Activated T-cell treated with anti-CD3 and anti-CD28 coated beads for 24 hours (primary cell): ENCODE results near the gene FERMT1.
"Not testable (repeated sequence)": the region's sequence is repeated elsewhere in the genome, so short reads cannot be mapped to it uniquely, and the experiment has no call there.

Experiments used
- DNase-seq: peaks from one replicate; pipeline ENCODE4 v3.0.0-alpha.2; 2020; ENCODE audit warnings: low read depth

The FERMT1 gene

GRCh38 chr20:6115221-6115895, 7.5 kb downstream of the FERMT1 start:
- DNase-seq = no peak

- DNase-seq = no peak
These were observed 8.1 kb downstream of the FERMT1 start for GRCh38 chr20:6114696-6115095.

- DNase-seq = no peak
These were observed 8.9 kb downstream of the FERMT1 start for GRCh38 chr20:6113951-6114350.

- not testable (repeated sequence) for DNase-seq
These were observed 9.9 kb downstream of the FERMT1 start for GRCh38 chr20:6112965-6113364.

DNA sequence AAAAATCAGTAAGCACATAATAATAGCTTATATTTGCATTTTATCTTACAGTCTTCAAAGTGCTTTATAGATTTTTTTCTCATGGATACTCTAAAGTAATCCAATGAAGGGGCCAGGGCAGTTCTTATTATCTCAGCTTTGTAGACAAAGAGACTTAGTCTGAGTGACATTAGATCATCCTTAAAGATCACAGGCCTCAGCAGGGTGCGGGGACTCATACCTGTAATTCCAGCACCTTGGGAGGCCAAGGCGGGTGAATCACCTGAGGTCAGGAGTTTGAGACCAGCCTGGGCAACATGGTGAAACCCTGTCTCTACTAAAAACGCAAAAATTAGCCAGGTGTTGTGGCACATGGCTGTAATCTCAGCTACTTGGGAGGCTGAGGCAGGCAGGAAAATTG, 14.5 kb downstream of the FERMT1 start:
- DNase-seq = no peak

- DNase-seq = no peak
These were observed 18.2 kb downstream of the FERMT1 start for GRCh38 chr20:6104493-6105188.

DNA sequence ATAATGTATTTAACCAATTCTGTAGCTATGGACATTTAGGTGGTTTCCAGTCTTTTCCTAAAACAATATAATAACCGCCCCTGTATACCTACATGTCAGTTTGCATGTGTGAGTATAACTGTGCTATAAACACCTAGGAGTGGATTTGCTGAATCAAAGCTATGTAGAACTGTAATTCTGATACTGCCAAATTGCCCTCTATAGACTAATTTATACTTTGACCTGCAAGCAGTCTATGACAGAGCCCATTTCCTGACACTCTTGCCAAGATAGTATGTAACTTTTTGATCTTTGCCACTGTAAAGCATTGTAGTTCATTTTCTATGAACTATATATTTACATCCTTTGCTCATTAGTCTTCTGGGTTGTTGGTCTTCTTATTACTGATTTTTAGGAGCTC, 19.5 kb downstream of the FERMT1 start:
- DNase-seq = no peak

GRCh38 chr20:6101346-6101745, 21.5 kb downstream of the FERMT1 start:
- no peak for DNase-seq

GRCh38 chr20:6100246-6100645, 22.6 kb downstream of the FERMT1 start:
- DNase-seq = no peak

DNA sequence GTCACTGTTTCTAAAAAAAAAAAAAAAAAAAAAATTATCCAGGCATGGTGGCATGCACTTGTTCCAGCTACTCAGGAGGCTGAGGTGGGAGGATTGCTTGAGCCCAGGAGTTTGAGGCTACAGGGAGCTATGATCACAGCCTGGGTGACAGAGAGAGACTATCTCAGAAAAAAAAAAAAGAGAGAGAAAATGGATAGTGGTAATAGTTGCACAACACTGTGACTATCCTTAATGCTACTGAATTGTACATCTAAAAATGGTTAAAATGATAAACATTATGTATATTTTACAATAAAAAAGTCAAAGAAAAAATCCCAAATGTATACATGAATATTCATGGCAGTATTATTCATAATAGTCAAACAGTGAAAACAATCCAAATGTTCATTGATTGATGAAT, 23.0 kb downstream of the FERMT1 start:
- no peak for DNase-seq

- no peak for DNase-seq
These were observed 27.4 kb downstream of the FERMT1 start for GRCh38 chr20:6095409-6095808.

DNA sequence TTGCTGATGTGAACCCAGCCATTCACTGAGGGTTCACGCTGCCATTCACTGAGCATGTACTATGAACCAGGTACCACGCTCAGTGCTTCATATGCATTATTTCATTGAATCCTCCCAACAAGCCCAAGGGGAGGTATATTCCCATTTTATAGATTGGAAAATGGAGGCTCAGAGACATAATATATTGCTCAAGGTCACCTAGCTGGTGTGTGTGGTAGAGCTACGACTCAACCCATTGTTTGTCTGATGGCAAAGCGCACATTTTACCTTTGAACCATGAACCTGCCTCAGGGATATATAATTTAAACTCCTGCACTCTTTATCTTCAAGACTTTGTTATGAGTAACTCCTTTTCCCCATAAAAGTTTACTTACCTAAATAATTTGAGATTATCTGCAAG, 28.3 kb downstream of the FERMT1 start:
- DNase-seq = no peak

DNA sequence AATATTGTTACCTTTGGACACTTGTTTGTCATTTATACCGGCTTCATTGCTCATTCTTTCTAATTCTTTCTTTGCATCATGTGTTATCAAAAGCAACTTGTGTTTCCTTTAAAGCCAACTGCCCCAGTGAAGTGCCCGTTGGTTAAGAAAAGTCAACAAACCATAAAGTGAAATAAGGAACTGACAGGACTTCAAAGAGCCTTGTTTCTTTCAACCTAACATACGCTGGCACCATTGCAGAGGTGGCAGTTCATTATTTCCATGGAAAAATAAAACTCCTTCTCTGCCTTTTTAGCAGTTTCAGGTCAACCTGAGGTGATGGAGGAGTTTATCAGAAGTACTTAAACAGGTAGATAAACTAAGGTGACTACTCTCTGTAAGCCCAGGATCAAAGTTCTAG, 28.8 kb downstream of the FERMT1 start:
- no peak for DNase-seq

DNA sequence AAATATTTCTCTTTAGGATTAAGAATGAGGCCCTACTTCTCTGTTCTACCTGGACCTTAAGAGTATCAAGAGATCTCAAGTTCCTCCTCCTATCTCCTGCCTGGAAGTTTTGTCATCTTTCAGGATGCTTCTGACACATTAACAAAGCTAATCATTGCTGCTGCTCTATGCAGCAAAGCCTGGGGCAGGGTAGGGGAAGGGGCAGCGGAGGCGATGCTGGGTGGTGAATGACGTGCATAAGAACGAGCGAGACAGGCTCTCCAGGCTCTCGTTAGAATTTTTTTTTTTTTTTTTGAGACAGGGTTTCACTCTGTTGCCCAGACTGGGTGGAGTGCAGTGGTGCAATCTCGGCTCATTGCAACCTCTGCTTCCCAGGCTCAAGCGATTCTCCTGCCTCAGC, 31.2 kb downstream of the FERMT1 start:
- no peak for DNase-seq

DNA sequence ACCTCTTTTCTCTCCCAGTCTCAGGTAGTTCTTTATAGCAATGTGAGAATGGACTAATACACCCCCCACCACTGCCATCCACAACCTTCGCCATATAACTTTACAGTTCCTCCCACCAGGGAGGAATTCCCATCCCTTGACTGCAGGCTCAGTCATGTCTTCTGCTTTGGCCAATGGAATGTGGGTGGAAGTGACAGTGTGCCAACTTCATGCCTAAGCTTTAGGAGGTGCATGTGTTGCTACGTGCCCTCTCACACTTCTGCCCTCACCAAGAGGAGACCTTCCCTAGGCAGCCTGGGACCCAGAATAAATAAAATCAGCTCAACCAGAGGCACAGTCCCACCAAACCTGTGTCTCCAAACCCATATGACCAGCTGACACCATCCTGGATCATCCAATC, 36.0 kb downstream of the FERMT1 start:
- no peak for DNase-seq

GRCh38 chr20:6083926-6084325, 38.9 kb downstream of the FERMT1 start:
- DNase-seq = no peak

GRCh38 chr20:6081236-6081635, 41.6 kb downstream of the FERMT1 start:
- no peak for DNase-seq

GRCh38 chr20:6079016-6079415, 43.8 kb downstream of the FERMT1 start:
- DNase-seq = no peak

GRCh38 chr20:6075428-6076219, 47.2 kb downstream of the FERMT1 start:
- DNase-seq = no peak

- DNase-seq = no peak
These were observed 48.0 kb downstream of the FERMT1 start for GRCh38 chr20:6074784-6075183.

GRCh38 chr20:6074145-6074561, 48.7 kb downstream of the FERMT1 start:
- no peak for DNase-seq

DNA sequence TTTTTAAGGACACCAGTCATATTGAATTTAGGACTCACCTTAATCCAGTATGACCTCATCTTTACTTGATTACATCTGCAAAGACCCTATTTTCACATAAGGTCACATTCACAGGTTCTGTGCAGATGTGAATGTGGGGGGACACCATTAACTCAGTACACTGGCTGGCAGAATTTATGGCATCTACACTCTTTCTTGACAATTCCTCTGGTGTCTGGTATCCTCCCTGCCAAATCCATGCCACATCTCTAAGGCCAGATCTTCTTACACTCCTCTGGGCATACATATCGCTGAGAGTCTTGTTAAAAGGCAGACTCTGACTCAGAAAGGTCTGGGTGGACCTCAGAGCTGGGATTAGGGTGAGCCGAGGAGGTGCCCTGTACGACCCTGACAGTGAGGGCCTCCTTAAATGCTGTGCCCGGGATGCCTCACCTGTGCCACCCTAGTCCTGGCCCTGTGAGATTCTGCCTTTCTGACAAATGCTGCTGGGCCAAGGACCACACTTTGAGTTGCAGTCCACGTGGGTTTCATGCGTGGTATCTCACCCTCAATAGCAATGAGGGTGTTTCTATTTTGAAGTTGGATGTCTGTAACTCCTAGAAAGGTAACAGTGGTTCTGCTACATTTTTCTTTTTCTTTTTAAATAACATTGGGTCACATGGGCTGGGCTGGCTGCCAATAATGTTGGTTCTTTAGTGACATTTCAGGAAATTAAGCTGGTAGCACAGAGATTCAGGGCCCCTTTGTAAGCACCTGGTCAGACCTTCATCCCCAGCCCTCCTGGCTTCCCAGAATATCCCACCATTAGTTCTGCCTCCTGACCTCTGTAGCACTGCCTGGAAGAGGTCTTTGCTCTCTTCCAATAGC, 51.8 kb downstream of the FERMT1 start:
- DNase-seq = no peak
